CD14-positive monocyte (primary cell): ENCODE data around the gene ITPR1. TPM values are rescaled to one million over a fixed set of nuclear protein-coding genes. Genes with fewer than 3 reads are reported as not detected.

ENCODE experiments used
- DNase-seq, 3 donors: peaks; one replicate each; pipeline ENCODE4 v3.0.0-alpha.2; 2011 to 2022
- H2AFZ ChIP-seq: 2 replicates; pipeline ENCODE4 v1.6.0; 2012; ENCODE audit warnings: mild to moderate bottlenecking, low read depth, low read length, inconsistent platforms; ENCODE audit not compliant: insufficient read depth, poor library complexity, severe bottlenecking
- H3K27ac ChIP-seq, 2 donors: 1 replicate in 1 of 2; 2 replicates in 1 of 2; pipeline ENCODE4 v1.5.1; 2012 to 2013; ENCODE audit warnings: low read length in 2 of 2, control low read depth in 1 of 2, inconsistent platforms in 1 of 2, low read depth in 1 of 2, mild to moderate bottlenecking in 1 of 2
- H3K27me3 ChIP-seq, 2 donors: one replicate each; pipeline versions ENCODE4 v1.6.0 to v1.6.1; 2011 to 2013; ENCODE audit warnings: low read length in 2 of 2; ENCODE audit not compliant: control insufficient read depth in 2 of 2, insufficient read depth in 2 of 2
- H3K36me3 ChIP-seq, 2 donors: replicated peaks in 1 of 2; 1 replicate in 1 of 2; 2 replicates in 1 of 2; pipeline versions ENCODE4 v1.5.1 to v1.6.1; 2012 to 2013; ENCODE audit warnings: low read length in 2 of 2, control low read depth in 1 of 2, inconsistent platforms in 1 of 2, mild to moderate bottlenecking in 1 of 2; ENCODE audit not compliant: insufficient read depth in 2 of 2, control insufficient read depth in 1 of 2
- H3K4me1 ChIP-seq, 2 donors: 1 replicate in 1 of 2; 2 replicates in 1 of 2; pipeline versions ENCODE4 v1.5.1 to v1.6.1; 2012 to 2013; ENCODE audit warnings: low read length in 2 of 2, control low read depth in 1 of 2, inconsistent platforms in 1 of 2, mild to moderate bottlenecking in 1 of 2, moderate library complexity in 1 of 2; ENCODE audit not compliant: insufficient read depth in 2 of 2, control insufficient read depth in 1 of 2
- H3K4me2 ChIP-seq: replicated peaks from 2 replicates; pipeline ENCODE3; 2012; ENCODE audit warnings: low read length, moderate library complexity, mild to moderate bottlenecking; ENCODE audit not compliant: poor library complexity, severe bottlenecking; ENCODE audit errors: extremely low read depth
- H3K4me3 ChIP-seq, 3 experiments: fragments of 200-600 bp in 1 of 3; sonication (generic) in 1 of 3; replicated peaks in 1 of 3; 1 replicate in 2 of 3; 2 replicates in 1 of 3; pipeline ENCODE4 v1.5.1; 2011 to 2013; ENCODE audit warnings: low read length in 3 of 3, mild to moderate bottlenecking in 3 of 3, control low read depth in 2 of 3, low read depth in 2 of 3, inconsistent platforms in 1 of 3, moderate library complexity in 1 of 3
- H3K79me2 ChIP-seq: 2 replicates; pipeline ENCODE4 v1.6.0; 2012; ENCODE audit warnings: mild to moderate bottlenecking, control low read depth, inconsistent platforms, low read length, moderate library complexity; ENCODE audit not compliant: insufficient read depth
- H3K9ac ChIP-seq: 2 replicates; pipeline ENCODE4 v1.6.0; 2017; ENCODE audit warnings: low read length, mild to moderate bottlenecking; ENCODE audit not compliant: insufficient read depth, poor library complexity, severe bottlenecking
- H3K9me3 ChIP-seq, 2 donors: replicated peaks in 1 of 2; 1 replicate in 1 of 2; 2 replicates in 1 of 2; pipeline versions ENCODE4 v1.5.1 to v1.6.1; 2012 to 2013; ENCODE audit warnings: low read length in 2 of 2, control low read depth in 1 of 2; ENCODE audit not compliant: control insufficient read depth in 1 of 2, insufficient read depth in 1 of 2
- H4K20me1 ChIP-seq: 2 replicates; pipeline ENCODE4 v1.6.0; 2012; ENCODE audit warnings: mild to moderate bottlenecking, low read length, control low read depth, moderate library complexity; ENCODE audit not compliant: insufficient read depth
- H3K27ac Mint-ChIP-seq, 7 donors: one replicate each; pipeline ENCODE4 v1.8.0; 2020; ENCODE audit warnings: mild to moderate bottlenecking in 7 of 7, mixed read lengths in 7 of 7, moderate library complexity in 6 of 7, inconsistent platforms in 2 of 7
- H3K27me3 Mint-ChIP-seq, 3 donors: one replicate each; pipeline ENCODE4 v1.8.0; 2021 to 2022; ENCODE audit warnings: low read depth in 3 of 3, mild to moderate bottlenecking in 3 of 3, mixed read lengths in 3 of 3, moderate library complexity in 3 of 3, inconsistent platforms in 1 of 3
- H3K36me3 Mint-ChIP-seq, 2 donors: one replicate each; pipeline ENCODE4 v1.8.0; 2020; ENCODE audit warnings: mixed read lengths in 2 of 2, inconsistent platforms in 1 of 2, mild to moderate bottlenecking in 1 of 2
- H3K4me1 Mint-ChIP-seq: one replicate; pipeline ENCODE4 v1.8.0; 2020; ENCODE audit warnings: mild to moderate bottlenecking, mixed read lengths
- H3K4me3 Mint-ChIP-seq, 2 donors: one replicate each; pipeline ENCODE4 v1.8.0; 2020; ENCODE audit warnings: mild to moderate bottlenecking in 2 of 2, mixed read lengths in 2 of 2, moderate library complexity in 1 of 2
- H3K9me3 Mint-ChIP-seq, 7 donors: one replicate each; pipeline ENCODE4 v1.8.0; 2020 to 2022; ENCODE audit warnings: mixed read lengths in 7 of 7, mild to moderate bottlenecking in 6 of 7, moderate library complexity in 6 of 7, inconsistent platforms in 2 of 7
- CTCF ChIP-seq: fragments of 200-600 bp; IDR thresholded peaks from one replicate; pipeline ENCODE4 v1.8.0; 2022; ENCODE audit warnings: antibody characterized with exemption, mild to moderate bottlenecking
- WGBS: methylation state at CpG from one replicate; pipeline ENCODE4 v1.1.5; 2013; ENCODE audit warnings: missing lambda C conversion rate; ENCODE audit not compliant: insufficient coverage; 5-methylcytosine and 5-hydroxymethylcytosine counted together
- intact Hi-C, 2 donors: fragments of 100-400 bp; cut with micrococcal nuclease; formaldehyde crosslinking; loops; one replicate each; pipeline versions ENCODE4 v1.15.0 to v1.15.1; 2023
- polyA plus RNA-seq, 3 donors: library from polyadenylated mRNA; depleted of rRNA in 1 of 3; unstranded in 2 of 3; stranded (reverse) in 1 of 3; fragments of 300-500 nt in 2 of 3; fragments of >200 nt in 1 of 3; fragmentation: Illumina TruSeq in 2 of 3; gene quantifications; 1 replicate in 2 of 3; 2 replicates in 1 of 3; pipeline ENCODE4 v1.2.3, GENCODE V29; 2012 to 2021

Gene ITPR1
- polyA plus RNA-seq, 3 donors = 3.2 to 21.1 (median 7.1) TPM

DNA sequence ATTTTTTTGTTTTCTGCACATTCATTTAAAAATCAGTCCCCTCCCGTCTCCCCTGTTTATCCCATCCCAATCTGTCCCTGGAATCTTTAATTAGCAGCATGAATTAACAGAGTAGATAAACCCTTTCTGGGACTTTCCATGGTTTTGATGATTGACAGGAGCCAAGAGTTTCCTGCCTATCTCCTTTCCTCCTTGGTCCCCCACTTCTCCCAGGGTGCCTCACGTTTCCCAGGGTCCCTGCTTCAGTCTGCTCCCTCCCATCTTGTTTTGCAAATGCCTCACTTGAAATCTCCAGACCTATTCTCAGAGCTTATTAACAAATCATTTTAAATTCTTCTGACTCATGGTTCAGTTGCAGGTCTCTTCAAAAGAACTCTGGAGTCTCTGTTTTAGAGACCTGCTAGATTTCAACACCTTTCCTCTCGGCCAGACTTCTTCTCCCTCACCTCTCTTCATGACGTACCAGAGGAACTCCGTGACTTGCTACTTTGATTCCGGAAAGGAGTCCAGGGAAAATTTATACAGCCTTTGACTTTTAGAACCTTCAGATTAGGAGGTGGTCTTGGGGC lies 238.5 kb downstream of the ITPR1 start:
- H3K9me3 ChIP-seq = no peaks in the 10 kb centered on the region
- H3K27me3 ChIP-seq = no peaks in the 10 kb centered on the region
- intact Hi-C loops = no loop called here
- Mint-ChIP-seq H3K27ac (no peak overlapping the region), H3K4me3 (no peak overlapping the region), H3K36me3 (peaks cover 75 to 79% of the 10 kb centered on the region in 2 donors), H3K4me1 (peaks cover 6% of the 10 kb centered on the region), H3K9me3 (no peaks in the 10 kb centered on the region), H3K27me3 (no peaks in the 10 kb centered on the region)
- no peak for TF ChIP-seq CTCF
- no peak overlapping the region for H3K4me3 ChIP-seq
- no peak overlapping the region for H3K9ac ChIP-seq
- peaks cover 31 to 75% of the 10 kb centered on the region in 2 donors for H3K36me3 ChIP-seq
- H4K20me1 ChIP-seq = no peaks in the 10 kb centered on the region
- H3K4me1 ChIP-seq = peaks cover 0 to 4% of the 10 kb centered on the region in 2 donors
- H2AFZ ChIP-seq = no peak overlapping the region
- no peaks in the 10 kb centered on the region for H3K79me2 ChIP-seq
- 78% methylated on average over 2 of the region's 6 CpGs for WGBS
- no peak overlapping the region for H3K4me2 ChIP-seq
- DNase-seq = no peak
- H3K27ac ChIP-seq = no peak overlapping the region

- no peaks in the 10 kb centered on the region for H3K9me3 ChIP-seq
- H3K27ac Mint-ChIP-seq = no peak overlapping the region
- H3K9me3 Mint-ChIP-seq = no peaks in the 10 kb centered on the region
- H3K4me2 ChIP-seq = no peak overlapping the region
- H3K9ac ChIP-seq = no peak overlapping the region
- 96% methylated on average over 10 of the region's 12 CpGs for WGBS
- H3K4me3 ChIP-seq = no peak overlapping the region
- intact Hi-C loops = no loop called here
- no peak overlapping the region for H2AFZ ChIP-seq
- peaks cover 11% of the 10 kb centered on the region for H3K4me1 Mint-ChIP-seq
- H3K79me2 ChIP-seq = no peaks in the 10 kb centered on the region
- DNase-seq = no peak
- H3K36me3 Mint-ChIP-seq = peaks cover 80 to 81% of the 10 kb centered on the region in 2 donors
- no peak for TF ChIP-seq CTCF
- no peaks in the 10 kb centered on the region for H3K27me3 ChIP-seq
- no peaks in the 10 kb centered on the region for H3K27me3 Mint-ChIP-seq
- H3K27ac ChIP-seq = no peak overlapping the region
- peaks cover 37 to 75% of the 10 kb centered on the region in 2 donors for H3K36me3 ChIP-seq
- H4K20me1 ChIP-seq = no peaks in the 10 kb centered on the region
- peaks cover 0 to 7% of the 10 kb centered on the region in 2 donors for H3K4me1 ChIP-seq
- H3K4me3 Mint-ChIP-seq = no peak overlapping the region
Measured at GRCh38 chr3:4732925-4733324, 239.8 kb downstream of the ITPR1 start.
